T-helper 2 cell treated with Interferon-gamma antibody and Interleukin-4, amounts not matched to agents 100 ng/mL and 5 ng/mL, for 36 hours (primary cell): Measurements from ENCODE around the gene RRAD. TPM values are rescaled to one million over a fixed set of nuclear protein-coding genes. Genes with fewer than 3 reads are reported as not detected.

Experiments used
- intact Hi-C: fragments of 100-400 bp; cut with micrococcal nuclease; formaldehyde crosslinking; loops from one replicate; pipeline ENCODE4 v1.15.1; 2023
- total RNA-seq: library from RNA; stranded (reverse); gene quantifications from 2 replicates; pipeline ENCODE4 v1.2.3, GENCODE V29; 2022

Gene RRAD
- total RNA-seq, 1 donor from 2014 or later: 1.2 TPM

DNA sequence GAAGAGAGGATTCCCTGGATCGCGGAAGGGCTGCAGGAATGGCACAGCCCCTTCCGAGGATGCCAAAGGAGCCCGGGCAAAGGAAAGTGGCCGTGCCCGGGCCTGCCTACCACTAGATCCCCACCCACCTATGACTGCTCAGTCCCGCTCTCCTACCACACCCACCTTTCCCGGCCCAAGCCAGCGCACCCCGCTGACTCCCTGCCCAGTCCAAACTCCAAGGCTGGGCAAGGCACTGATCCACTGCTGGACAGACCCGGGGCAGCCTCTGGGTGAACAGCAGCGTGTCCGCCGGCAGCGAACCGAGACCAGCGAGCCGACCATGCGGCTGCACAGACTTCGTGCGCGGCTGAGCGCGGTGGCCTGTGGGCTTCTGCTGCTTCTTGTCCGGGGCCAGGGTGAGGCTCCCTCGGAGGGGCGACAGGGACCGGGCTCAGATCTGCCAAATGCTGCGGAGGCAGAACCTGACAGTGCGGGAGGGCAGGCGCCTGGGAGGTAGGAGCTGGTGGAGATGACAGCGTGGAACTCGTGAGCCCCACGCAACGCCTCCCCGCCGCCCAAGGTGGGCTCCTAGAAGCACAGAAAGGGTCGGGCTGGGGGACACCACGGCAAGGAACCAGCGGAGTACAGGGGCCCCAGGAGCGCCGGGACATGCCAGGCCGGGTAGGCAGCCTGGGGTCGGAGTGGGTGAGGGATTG, 10.1 kb upstream of the RRAD start, which contains the start of gene CES2:
CES2 (plus strand) TSS at position 203 of the 698 bp plus-strand sequence; CDS start at position 323, 120 bp downstream.
- intact Hi-C loops: loop anchor here (2.0 kb wide), 2 partner anchors 41 to 63 kb away; no protein-coding TSS in a partner anchor

DNA sequence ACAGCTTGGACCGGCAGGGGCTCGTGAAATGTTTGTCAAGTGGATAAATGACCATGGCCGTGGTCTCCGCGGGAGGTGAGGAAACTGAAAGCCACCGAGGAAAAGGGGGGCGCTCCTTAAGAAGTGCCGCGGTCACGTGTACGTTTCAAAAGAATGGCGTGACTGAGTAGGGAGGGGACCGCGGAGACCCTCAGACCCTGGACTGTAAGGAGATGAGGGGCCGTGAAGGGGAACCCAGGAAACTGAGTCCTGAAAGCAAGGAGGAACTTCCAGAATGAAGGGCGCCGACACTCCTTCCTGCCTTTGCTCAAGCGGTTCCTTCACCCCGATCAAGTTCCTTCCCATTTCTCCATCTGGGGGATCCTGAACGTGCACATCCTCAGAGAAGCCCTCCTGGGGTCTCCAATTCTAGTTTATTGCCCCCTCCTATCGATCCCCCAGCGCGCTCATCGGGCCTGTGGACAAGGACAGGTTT, 9.5 kb upstream of the RRAD start:
- intact Hi-C loops: loop anchor here (2.0 kb wide), 2 partner anchors 40 to 62 kb away; no protein-coding TSS in a partner anchor

DNA sequence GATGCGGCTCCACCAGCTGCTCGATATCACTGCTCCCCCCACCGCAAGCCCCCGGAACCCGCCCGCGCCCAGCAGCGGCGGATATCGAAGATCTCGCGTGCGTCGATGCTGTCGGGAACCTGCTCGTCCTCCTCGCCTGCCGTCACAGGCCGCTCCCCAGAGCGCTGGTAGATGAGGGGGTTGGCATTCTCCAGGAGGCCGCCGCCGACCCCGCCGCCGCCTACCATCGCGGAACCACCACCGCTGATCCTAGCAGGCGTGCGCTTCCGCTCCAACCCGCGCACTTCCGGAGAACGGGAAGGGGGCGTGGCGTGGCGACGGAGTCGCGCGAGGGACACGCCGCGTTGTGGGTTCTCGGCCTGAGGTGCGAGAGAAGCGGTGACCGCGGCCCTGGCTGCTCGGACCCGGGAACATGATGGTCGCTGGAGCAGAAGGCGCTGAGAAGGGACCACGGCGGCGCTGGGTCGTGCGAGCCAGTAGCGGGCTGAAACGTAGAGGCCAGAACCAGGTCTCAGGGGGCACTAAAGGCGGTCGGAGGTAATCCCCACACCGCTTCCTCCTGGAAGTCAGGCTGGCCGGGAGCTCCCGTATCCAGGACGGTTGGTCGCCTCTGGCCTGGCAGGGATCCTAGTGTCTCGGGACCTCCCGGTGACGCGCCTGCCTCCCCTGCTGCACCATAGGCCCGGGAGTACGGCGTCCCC, 9.0 kb upstream of the RRAD start, which contains the start of gene CIAO2B:
CIAO2B (minus strand) TSS at position 265 of the 701 bp plus-strand sequence; CDS start at position 227, 38 bp downstream.
- intact Hi-C loops: loop anchor here (2.0 kb wide), 2 partner anchors 39 to 61 kb away; no protein-coding TSS in a partner anchor

DNA sequence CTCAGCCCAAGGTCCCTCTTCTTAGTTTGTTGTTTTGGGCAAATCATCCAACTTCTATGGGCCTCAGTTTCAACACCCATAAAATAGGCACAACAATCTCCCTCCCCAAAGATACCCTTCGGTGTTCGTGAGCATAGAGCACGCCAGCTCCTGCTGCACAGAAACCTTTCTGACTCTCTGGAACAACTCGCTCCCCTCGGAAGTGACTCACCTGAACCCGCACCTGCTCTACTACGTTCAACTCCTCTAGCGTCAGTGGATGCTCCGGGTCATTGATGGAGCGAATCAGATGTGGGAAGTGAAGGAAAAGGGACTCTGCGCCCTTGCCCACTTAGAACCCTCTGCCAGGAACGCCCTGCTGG, 8.4 kb upstream of the RRAD start:
- intact Hi-C loops: loop anchor here (2.0 kb wide), 2 partner anchors 39 to 61 kb away; no protein-coding TSS in a partner anchor

DNA sequence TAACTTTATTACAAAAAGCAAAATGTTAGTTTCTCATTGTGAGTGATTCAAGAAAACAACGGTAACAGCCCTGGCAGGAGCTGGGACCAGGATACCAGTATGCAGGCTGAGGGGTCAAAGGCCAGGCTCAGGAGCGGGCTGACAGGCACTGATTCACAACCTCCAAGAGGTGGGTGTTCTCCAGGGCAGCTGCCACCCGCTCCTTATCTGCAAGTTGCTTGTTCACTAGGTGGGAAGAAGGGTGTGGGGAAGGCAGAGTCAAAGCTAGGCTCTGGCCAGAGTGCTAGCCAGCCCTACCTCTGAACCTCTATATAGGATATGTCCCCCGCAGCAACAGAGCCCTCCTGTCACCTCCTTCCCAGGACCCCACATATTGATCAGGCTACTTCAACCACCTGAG, 6.7 kb upstream of the RRAD start:
- intact Hi-C loops: no loop called here

DNA sequence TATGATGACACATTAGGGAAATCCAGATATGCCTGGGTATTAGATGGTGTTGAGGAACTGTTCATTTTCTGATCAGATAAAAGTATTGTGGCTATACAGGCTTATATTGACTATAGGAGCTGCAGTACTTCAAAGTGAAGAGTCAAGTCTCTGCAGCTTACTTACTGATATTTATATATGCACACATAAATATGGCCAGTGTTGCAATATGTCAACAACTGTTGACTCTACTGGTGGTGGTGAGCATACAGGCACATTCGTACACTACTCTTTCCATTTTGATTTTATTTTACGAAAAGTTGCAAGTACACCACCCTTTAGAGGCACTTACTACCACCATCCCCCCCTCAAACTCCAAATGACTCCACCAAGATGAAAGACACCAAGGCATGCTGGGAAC, 6.3 kb upstream of the RRAD start:
- intact Hi-C loops: no loop called here

DNA sequence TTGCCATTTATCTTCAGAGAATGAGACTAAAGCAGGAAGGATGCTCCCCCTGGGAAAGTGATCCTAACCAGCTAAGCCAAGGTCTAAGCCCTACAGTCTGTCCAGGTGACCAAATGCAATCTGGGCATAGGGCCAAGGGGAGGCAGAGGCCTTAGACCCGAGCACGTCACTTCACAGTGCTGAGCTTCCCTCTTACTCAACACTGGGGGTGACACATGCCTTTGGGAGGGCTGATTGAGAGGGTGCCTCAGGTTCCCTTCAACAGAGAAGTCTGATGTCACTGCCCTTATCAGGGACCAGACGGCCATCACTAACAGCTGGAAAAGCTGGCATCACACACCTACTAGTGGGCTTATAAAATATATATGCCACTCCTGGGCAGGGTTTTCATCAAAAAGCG, 4.9 kb upstream of the RRAD start:
- intact Hi-C loops: no loop called here

DNA sequence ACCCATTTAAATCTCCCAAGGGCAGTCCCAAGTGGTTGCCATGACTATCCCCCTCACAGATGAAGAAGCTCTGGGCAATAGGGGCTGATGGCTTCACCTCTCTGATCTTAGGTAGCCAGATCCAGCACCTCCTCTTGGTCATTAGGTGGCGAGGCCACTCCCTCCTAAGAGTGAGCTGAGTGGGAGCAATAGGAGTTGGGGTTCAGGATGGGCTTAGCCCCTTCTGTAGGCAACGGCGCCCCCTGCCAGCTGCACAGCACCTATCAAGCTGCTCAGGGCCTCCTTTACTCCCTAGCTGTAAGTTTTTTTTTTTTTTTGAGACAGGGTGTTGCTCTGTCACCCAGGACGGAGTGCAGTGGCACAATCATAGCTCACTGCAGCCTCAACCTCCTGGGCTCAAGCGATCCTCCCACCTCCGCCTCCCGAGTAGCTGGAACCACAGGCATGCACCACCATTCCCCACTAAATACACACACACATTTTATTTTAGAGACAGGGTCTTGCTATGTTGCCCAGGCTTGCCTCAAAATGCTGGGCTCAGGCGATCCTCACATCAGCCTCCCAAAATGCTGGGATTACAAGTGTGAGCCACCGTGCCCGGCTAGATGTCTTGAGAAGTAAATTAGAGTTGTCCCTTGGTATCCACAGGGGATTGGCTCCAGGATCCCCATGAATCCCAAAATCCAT, 3.5 kb upstream of the RRAD start:
- intact Hi-C loops: no loop called here

DNA sequence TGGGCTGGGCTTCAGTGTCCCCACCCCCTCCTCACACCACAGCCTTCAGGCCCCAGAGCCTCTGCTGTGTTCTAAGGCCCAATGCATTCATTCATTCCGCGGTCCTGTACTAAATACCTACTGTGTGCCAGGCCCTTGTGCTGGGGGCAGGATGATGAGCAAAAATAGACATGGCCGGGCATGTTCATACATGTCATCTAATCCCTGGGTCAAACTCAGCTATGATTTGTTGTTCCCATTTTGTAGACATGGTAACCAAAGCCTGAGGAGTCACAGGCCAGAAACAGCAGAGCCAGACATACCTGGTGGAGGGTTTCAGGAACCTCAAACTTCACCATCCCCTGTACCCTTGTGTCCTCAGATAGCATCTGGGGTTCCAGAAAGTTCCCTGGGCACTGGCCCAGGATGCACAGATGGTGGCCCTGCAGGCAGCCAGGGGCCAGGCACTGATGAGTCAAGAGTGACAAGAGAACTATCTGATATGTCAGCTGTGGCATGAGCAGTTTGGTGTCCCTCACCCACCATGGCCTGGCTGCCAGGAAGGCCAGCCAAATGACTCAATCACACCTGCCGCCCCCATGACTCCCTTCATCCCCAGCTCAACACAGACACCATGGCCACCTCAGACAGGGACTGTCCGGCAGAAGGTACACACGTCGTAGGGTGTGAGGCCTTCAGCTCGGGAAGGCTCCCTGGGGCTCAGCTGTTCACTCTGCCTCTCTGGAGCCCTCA, 2.7 kb upstream of the RRAD start:
- intact Hi-C loops: no loop called here

DNA sequence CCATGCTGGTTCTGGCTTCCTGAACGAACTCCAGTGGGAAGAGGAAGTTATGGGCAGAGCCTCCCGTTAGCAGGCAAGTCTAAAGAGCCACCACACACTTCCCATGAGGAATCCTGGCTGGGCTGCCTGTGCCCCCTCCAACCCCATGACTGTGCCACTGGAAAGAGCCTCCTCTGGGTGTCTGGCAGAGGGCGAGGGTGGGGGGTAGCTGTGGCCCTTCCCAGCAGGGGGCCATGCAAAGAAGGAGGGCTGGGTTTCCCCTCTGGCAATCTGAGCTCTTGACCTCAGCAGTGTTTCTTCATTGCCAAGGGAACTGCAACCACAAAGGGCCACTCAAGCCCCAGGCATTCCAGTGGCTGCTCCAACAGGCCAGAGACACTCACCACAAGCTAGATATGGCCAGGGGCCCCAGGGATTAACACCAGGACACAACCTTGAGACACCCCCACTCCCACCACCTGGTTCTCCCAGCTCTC, 1.7 kb upstream of the RRAD start:
- intact Hi-C loops: no loop called here

DNA sequence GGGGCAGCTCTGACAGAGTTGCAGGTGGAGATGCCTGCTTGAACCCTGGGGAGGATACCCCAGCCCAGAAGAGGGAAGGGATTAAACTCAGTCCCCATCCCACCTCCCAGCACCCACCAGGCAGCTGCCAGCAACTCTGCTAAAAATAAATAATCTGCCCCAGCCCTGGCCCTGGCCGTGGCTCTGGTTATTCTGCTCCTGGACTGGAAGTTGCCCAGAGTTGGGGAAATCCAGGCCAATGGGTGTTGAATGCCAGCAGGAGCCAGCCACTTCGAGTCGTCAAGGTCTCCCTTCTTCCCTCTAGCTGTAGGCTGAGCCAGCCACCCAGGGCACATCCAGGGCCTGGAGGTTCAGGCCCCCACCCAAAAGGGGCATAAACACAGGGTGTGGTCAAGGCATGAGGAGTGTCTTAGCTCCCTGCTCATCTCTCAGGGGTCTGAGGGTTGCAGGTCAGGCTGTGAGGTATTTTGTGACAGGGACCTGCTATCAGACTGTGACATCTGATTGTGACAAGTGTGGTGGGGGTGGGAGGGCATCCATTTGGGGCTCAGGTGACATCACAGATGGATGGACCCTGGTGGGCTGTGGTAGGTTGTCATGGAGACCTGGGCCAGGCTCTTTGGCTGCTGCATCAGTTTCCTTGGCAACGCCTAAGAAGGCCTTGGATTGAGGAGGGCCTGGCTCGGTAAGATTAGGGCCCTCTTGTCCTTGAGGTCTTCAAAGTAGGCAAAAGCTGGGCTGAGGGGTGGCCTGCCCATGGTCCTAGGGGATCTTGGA, 1.0 kb upstream of the RRAD start:
- intact Hi-C loops: no loop called here

DNA sequence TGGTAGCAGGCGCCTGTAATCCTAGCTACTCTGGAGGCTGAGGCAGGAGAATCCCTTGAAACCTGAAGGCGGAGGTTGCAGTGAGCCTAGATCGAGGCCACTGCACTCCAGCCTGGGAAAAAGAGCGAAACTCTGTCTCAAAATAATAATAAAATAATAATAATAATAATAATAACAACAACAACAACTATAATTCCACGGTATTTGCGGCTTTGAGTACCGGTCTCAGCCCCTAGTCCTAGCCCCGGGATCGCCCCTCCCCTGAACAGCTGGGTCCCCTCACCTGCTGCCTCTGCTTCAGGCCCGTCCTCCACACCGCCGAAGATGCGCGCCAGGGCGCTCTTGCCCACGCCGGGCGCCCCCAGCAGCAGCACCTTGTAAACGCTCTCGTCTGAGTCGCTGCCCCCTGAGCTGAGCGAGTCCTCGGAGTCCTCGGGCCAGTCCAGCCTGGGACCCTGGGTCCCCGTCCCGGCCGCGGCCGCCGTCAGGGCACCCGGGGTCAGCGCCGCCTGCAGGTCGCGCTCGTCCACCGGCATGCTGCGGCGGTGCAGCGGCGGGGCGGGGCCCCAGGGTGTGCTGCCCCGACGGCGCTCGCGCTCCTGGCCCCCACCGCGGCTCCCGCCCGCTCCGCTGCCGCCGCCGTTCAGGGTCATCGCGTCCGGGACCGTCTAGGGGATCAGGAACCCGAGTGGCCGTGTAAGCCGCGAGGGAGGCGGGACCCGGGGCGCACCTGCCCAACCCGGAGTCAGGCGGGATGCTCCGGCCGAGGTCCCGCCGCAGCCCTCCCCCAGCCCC, 611 bp downstream of the RRAD start:
- intact Hi-C loops: no loop called here

DNA sequence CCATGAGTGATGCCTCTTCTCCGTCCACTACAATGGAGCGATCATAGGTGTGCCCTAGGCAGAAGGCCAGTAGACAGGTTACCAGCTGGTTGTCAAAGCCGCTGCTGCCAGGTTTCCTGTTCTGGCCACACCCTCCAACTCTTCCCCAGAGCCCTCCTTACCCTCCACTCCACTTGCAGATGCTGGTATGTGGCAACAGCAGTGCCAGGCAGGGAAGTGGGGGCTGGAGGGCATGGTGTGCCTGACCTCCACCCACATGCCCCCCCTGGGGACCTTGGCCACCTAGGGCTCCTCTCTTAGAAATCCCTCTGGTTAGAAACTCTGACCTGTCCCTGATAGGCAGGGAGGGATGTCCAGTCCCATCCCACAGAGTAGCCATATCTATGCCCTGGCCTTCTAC, 1.5 kb downstream of the RRAD start:
- intact Hi-C loops: no loop called here

DNA sequence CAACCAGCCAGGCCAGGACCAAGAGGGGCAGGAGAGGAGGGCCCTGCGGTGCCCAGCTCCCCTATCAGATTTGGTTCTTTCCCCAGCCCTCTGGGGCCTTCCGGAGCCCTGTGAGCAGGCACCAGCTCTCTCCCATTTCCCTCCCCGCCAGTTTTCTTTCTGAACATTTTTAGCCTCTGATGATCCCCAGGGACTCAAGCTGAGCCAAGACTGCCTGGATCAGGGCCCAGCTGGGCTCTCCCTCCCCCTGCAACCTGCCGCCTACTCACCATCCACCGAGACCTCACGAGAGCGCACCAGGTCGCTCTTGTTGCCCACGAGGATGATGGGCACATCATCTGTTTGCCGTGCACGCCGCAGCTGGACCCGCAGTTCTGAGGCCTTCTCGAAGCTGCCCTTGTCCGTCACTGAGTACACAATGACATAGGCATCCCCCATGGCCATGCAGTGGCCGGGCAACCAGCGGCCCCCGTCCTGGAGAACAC, 2.0 kb downstream of the RRAD start:
- intact Hi-C loops: no loop called here

DNA sequence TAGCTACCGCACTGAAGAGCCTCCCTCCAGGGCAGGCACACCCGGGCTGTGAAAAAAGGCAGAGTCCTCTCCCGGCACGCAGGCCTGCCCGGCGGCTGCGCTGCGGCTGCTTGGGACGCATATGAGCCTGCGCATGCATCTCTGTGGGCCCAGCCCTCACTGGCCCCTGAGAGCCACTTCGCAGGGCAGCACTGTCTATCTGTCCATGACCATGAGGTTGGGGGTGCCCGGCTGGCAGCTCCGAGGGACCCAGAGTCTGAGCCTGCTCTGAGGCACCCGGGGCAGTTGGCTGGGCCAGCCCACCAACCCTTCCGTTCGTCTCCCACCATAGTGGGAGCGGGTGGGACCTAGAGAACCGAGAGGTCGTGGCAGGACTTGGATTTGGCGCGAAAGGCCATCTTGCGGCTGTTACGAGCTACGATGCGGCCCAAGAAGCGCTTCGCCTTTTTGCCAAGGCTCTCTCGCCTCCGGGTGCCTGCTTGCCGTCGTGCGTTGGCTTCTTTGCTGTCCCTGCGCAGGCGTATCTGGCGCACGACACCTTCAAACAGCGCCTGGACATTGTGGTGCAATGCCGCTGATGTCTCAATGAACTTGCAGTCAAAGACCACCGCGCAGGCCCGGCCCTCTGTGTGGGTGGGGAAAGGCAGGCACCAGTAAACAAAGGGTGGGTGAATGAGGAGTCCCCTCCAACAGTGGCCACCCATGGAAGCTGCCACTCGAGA, 3.4 kb downstream of the RRAD start:
- intact Hi-C loops: no loop called here

DNA sequence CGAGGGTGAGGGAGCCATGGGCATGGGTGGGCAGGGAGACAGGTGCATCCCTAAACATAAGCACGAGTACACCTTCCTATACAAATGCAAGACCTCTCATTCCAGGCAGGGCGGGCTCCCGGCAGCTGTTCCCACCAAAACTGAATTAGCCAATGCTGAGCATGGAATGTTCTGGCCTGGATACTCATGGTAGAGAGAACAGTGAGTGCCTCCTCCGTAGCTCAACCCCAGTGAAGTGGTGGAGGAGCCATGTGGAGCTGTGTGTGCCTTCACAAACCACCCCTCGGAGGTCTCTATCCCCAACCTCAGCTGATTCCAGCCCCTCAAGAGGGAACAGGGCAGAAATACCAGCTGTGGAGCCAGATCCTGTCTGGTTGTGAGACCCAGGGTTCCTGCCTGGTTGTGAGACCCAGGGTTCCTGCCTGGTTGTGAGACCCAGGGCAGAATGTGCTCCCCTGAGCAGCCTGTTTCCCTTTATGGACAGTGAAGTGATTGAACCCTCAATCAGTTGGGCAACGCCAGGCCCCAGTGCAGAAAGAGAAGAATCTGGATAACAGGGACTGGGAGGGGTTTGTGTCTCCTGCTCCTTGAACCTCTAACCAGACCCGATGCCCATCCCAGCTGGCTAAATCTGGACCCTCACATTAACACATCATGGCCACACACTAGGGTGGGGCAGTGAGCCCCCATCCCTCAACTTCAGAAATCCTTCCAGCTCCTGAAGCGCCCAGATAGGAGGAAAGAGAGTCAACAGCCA, 4.2 kb downstream of the RRAD start:
- intact Hi-C loops: no loop called here

DNA sequence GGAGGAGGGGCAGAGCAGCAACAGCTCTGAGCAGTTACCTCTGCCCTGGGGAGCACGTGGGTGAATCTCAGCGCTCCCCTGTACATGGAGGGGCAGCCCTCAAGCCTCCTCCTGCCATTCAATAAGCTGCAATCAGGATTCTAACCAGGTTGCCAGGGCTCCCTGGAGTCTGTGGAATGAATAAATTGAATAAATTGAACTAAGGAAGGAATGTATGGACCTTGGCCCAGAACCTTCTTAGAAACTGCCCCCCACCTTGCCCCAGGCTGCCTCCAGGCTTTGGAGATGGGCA, 5.1 kb downstream of the RRAD start:
- intact Hi-C loops: no loop called here
